Sigmoid colon (tissue), 7 donors: ENCODE results near the gene ZFYVE1. TPM values are rescaled to one million over a fixed set of nuclear protein-coding genes. Genes with fewer than 3 reads are reported as not detected.

Source experiments
- DNase-seq: peaks from one replicate; pipeline ENCODE4 v3.0.0-alpha.2; 2019
- H3K27ac ChIP-seq, 4 donors: fragments of 200-600 bp; sonication (generic); one replicate each; pipeline ENCODE4 v1.5.1; 2016 to 2019; ENCODE audit warnings: mild to moderate bottlenecking in 1 of 4
- H3K27me3 ChIP-seq, 3 donors: fragments of 200-600 bp; sonication (generic); one replicate each; pipeline ENCODE4 v1.5.1; 2019; ENCODE audit warnings: mild to moderate bottlenecking in 1 of 3
- H3K36me3 ChIP-seq, 4 donors: fragments of 200-600 bp; sonication (generic); one replicate each; pipeline ENCODE4 v1.5.1; 2016 to 2019
- H3K4me1 ChIP-seq, 4 donors: fragments of 200-600 bp; sonication (generic); one replicate each; pipeline ENCODE4 v1.5.1; 2017 to 2019
- H3K4me3 ChIP-seq, 4 donors: fragments of 200-600 bp; sonication (generic); one replicate each; pipeline ENCODE4 v1.5.1; 2017 to 2019; ENCODE audit warnings: mild to moderate bottlenecking in 2 of 4, moderate library complexity in 1 of 4
- H3K9me3 ChIP-seq, 4 donors: fragments of 200-600 bp in 3 of 4; sonication (generic) in 3 of 4; one replicate each; pipeline versions ENCODE4 v1.5.1 to v1.6.1; 2013 to 2019
- EP300 ChIP-seq, 4 donors: sonication (generic); formaldehyde crosslinking; IDR thresholded peaks; one replicate each; pipeline ENCODE4 v1.6.1; 2017; ENCODE audit warnings: antibody characterized with exemption in 4 of 4
- POLR2A ChIP-seq, 2 donors: fragments of 450-650 bp; IDR thresholded peaks; one replicate each; pipeline ENCODE4 v1.6.1; 2016; ENCODE audit warnings: antibody characterized with exemption in 2 of 2, mild to moderate bottlenecking in 2 of 2, moderate library complexity in 2 of 2
- POLR2AphosphoS5 ChIP-seq, 4 donors: sonication (generic); formaldehyde crosslinking; IDR thresholded peaks; one replicate each; pipeline ENCODE4 v1.6.1; 2017; ENCODE audit warnings: antibody characterized with exemption in 4 of 4
- WGBS, 2 donors: extraction: QIAGEN DNeasy Blood & Tissue Kit; methylation state at CpG; one replicate each; pipeline ENCODE4 v1.1.7; 2013; 5-methylcytosine and 5-hydroxymethylcytosine counted together
- intact Hi-C: fragments of 100-400 bp; cut with DNase I; formaldehyde crosslinking; loops from one replicate; pipeline ENCODE4 v1.15.1; 2023
- polyA plus RNA-seq, 3 donors: library from polyadenylated mRNA; stranded (reverse); fragments of 200-250 nt; gene quantifications; one replicate each; pipeline ENCODE4 v1.2.3, GENCODE V29; 2013
- total RNA-seq, 4 donors: library from RNA; depleted of rRNA; stranded (reverse); fragments of >200 nt; gene quantifications; one replicate each; pipeline ENCODE4 v1.1.0, GENCODE V29; 2016
- TF ChIP-seq, protein P1 (sequence below), 4 experiments: fragments of 450-650 bp in 3 of 4; fragments of 200-600 bp in 1 of 4; IDR thresholded peaks; one replicate each; pipeline ENCODE4 v1.5.1; 2016 to 2019; ENCODE audit warnings: antibody characterized with exemption in 4 of 4, mild to moderate bottlenecking in 3 of 4, moderate library complexity in 2 of 4
- donor health status: healthy with polysubstance abuse.
- donor health status: Bipolar disorder and iron deficiency.
- donor health status: healthy.

ZFYVE1 gene, protein sequence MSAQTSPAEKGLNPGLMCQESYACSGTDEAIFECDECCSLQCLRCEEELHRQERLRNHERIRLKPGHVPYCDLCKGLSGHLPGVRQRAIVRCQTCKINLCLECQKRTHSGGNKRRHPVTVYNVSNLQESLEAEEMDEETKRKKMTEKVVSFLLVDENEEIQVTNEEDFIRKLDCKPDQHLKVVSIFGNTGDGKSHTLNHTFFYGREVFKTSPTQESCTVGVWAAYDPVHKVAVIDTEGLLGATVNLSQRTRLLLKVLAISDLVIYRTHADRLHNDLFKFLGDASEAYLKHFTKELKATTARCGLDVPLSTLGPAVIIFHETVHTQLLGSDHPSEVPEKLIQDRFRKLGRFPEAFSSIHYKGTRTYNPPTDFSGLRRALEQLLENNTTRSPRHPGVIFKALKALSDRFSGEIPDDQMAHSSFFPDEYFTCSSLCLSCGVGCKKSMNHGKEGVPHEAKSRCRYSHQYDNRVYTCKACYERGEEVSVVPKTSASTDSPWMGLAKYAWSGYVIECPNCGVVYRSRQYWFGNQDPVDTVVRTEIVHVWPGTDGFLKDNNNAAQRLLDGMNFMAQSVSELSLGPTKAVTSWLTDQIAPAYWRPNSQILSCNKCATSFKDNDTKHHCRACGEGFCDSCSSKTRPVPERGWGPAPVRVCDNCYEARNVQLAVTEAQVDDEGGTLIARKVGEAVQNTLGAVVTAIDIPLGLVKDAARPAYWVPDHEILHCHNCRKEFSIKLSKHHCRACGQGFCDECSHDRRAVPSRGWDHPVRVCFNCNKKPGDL
- total RNA-seq (10 to 100 TPM; 15.5 to 27.7 (median 21.2) TPM), polyA plus RNA-seq (1 to 10 TPM; 6.6 to 9.0 (median 8.3) TPM)

DNA sequence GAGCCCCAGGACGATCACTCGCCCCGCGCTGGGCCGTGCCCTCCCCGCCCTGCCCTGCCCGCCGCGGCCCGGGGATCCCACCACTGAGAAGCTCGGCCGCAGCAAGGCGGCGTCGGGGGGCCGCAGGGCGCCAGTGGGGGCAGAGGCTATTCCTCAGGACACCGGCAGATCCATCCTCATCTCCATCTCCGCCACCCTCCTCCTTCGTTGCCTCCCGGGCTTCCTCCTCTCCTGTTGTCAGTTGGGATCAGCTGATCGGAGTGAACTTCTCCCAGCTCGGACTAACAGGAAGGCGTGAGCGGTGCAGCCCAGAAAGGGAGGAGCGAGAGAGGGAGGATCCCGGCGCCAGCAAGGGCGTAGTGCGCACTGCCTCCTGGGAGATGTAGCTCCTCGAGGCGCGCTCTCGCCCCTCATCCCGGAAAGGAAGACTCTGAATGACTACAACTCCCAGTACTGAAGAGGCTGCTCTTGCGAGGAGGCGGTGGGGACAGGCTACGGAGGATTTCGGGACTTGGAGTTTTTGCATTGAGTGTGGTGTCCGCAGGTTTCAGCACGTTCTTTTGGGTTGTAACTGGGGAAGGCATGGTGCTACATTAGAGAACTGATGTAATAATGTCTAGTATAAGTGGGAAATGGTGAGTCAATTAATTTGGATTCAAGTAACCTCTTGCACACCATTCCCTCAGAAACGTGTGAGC lies at the start of gene ZFYVE1:
Gene ZFYVE1 (minus strand): TSS at position 262 of the 698 bp plus-strand sequence. CDS start 2,598 bp downstream, outside the sequence.
- DNase-seq = peak; percentile 98
- no peaks in the 10 kb centered on the region for H3K27me3 ChIP-seq
- WGBS, 2 donors = 1% methylated on average over 42 of the region's 42 CpGs
- TF ChIP-seq POLR2A (IDR thresholded peaks at IDR 0.05) = peak; percentile 64 to 84
- TF ChIP-seq, protein P1, sequence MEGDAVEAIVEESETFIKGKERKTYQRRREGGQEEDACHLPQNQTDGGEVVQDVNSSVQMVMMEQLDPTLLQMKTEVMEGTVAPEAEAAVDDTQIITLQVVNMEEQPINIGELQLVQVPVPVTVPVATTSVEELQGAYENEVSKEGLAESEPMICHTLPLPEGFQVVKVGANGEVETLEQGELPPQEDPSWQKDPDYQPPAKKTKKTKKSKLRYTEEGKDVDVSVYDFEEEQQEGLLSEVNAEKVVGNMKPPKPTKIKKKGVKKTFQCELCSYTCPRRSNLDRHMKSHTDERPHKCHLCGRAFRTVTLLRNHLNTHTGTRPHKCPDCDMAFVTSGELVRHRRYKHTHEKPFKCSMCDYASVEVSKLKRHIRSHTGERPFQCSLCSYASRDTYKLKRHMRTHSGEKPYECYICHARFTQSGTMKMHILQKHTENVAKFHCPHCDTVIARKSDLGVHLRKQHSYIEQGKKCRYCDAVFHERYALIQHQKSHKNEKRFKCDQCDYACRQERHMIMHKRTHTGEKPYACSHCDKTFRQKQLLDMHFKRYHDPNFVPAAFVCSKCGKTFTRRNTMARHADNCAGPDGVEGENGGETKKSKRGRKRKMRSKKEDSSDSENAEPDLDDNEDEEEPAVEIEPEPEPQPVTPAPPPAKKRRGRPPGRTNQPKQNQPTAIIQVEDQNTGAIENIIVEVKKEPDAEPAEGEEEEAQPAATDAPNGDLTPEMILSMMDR (IDR thresholded peaks at IDR 0.05) = no peak
- TF ChIP-seq EP300 (IDR thresholded peaks at IDR 0.05) = no peak
- peak; percentile 88 to 96 (median 92) for TF ChIP-seq POLR2AphosphoS5 (IDR thresholded peaks at IDR 0.05)
- peaks cover 10 to 22% (median 12%) of the 10 kb centered on the region in 4 donors for H3K36me3 ChIP-seq
- H3K4me1 ChIP-seq = peaks cover 0 to 36% (median 34%) of the 10 kb centered on the region in 4 donors
- no peaks in the 10 kb centered on the region for H3K9me3 ChIP-seq
- peak within 1 kb of the TSS; percentile 69 to 91 (median 82) for H3K4me3 ChIP-seq
- intact Hi-C loops = loop anchor here (1.0 kb wide), 1 partner anchor 31 kb away; the partner anchor contains the start of gene RBM25
- peak within 1 kb of the TSS; percentile 89 to 96 (median 94) for H3K27ac ChIP-seq

DNA sequence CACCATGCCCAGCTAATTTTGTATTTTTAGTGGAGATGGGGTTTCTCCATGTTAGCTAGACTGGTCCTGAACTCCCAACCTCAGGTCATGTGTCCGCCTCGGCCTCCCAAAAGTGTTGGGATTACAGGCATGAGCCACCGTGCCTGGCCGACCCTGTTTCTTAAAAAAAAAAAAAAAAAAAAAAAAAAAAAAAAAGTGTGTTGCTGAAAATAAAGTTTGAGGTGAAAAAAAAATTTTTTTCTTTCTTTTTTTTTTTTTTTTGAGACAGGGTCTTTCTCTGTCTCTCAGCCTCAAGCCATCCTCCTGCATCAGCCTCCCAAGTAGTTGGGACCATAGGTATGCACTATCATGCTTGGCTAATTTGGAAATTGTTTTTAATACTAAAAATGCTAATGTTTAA lies 42.7 kb upstream of the ZFYVE1 start:
- intact Hi-C loops = no loop called here
- 94 to 99% methylated on average over 4 of the region's 4 CpGs for WGBS, 2 donors
- Histone ChIP-seq H3K27me3 (no peaks in the 10 kb centered on the region), H3K27ac (no peak overlapping the region), H3K4me3 (no peak overlapping the region), H3K4me1 (peaks cover 0 to 9% (median 4%) of the 10 kb centered on the region in 4 donors), H3K36me3 (peaks cover 10 to 48% (median 15%) of the 10 kb centered on the region in 4 donors), H3K9me3 (no peaks in the 10 kb centered on the region)
- TF ChIP-seq POLR2A (IDR thresholded peaks at IDR 0.05) = no peak
- no peak for TF ChIP-seq EP300 (IDR thresholded peaks at IDR 0.05)
- TF ChIP-seq, protein P1 (IDR thresholded peaks at IDR 0.05) = no peak
- no peak for TF ChIP-seq POLR2AphosphoS5 (IDR thresholded peaks at IDR 0.05)
- no peak for DNase-seq

DNA sequence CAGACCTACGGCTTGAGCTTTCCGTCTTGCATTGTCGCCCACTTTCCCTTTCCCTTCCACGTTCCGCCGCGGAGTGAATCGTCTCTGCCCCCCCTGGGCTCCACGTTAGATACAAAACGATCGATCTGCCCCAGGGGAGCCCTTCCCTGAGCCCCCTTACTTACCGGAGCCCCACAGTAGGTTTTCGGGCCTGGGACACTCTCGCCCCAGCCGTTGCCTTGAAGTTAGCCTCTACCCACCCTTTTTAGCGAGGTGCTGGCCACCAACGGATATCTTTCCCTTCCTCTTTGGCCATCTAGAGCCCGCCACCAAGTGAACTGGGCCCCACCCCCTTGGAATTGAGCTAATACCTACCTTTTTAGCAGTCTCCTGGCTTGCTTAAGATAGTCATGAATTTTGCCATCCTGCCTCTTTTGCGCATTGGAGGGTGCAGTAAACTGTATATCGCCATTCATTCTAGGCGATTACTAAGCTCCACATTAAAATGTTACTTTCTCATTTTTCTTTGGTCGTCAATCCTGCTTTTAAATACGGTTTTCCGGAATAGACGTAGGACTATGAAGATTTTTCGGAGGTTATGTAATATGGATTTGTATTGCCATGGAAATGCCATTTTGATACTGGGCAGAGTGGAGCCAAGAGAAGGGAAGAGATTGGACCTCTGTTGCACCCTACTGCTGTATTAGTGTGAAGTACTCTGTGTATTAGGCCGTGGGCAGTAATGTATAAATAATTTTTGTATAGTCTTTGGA lies 32.2 kb upstream of the ZFYVE1 start:
- Histone ChIP-seq H3K27me3 (no peaks in the 10 kb centered on the region), H3K36me3 (peaks cover 0 to 6% (median 0%) of the 10 kb centered on the region in 4 donors), H3K4me3 (peak overlapping the region; percentile 53 to 94 (median 82)), H3K9me3 (no peaks in the 10 kb centered on the region), H3K4me1 (peaks cover 0 to 56% (median 42%) of the 10 kb centered on the region in 4 donors), H3K27ac (peak overlapping the region; percentile 91 to 98 (median 95))
- no peak for DNase-seq
- 0 to 1% methylated on average over 27 of the region's 27 CpGs for WGBS, 2 donors
- TF ChIP-seq, protein P1 (IDR thresholded peaks at IDR 0.05) = no peak
- peak in 3 of 4 donors; percentile 26 to 57 (median 37) for TF ChIP-seq POLR2AphosphoS5 (IDR thresholded peaks at IDR 0.05)
- peak in 1 of 4 donors; percentile 19 for TF ChIP-seq EP300 (IDR thresholded peaks at IDR 0.05)
- intact Hi-C loops = loop anchor here (1.0 kb wide), 1 partner anchor 32 kb away; the partner anchor contains the start of gene ZFYVE1
